ELF-1 (cell line): ENCODE data around the gene MEGF11.
"Not testable (repeated sequence)": the region's sequence is repeated elsewhere in the genome, so short reads cannot be mapped to it uniquely, and the experiment has no call there.

Source experiments
- DNase-seq: peaks from one replicate; pipeline ENCODE4 v3.0.0-alpha.2; 2016; ENCODE audit warnings: low read depth, low spot score

The MEGF11 gene

DNA sequence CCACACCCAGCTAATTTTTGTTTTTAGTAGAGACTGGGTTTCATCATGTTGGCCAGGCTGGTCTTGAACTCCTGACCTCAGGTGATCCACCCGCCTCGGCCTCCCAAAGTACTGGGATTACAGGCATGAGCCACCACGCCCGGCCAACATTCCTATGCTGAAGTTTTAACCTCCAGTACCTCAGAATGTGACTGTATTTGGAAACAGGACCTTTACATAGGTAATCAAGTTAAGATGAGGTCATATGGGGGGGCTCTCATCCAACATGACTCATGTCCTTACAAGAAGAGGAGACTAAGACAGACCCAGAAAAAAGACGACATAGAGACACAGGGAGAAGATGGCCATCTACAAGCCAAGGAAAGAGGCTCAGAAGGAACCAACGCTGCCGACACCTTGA lies 277.4 kb downstream of the MEGF11 start:
- DNase-seq = not testable (repeated sequence)

DNA sequence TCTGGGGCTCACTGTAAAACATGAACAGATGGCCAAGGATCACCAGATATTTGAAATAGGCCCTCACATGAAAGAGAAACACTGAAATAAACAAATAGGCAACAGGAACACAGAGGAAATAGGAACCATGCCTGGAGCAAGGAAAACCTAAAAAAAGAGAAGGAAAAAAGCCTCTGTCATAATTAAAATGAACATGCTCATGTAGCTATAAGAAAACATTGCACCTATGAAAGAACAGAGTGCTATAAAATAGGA lies 281.9 kb downstream of the MEGF11 start:
- DNase-seq = no peak

DNA sequence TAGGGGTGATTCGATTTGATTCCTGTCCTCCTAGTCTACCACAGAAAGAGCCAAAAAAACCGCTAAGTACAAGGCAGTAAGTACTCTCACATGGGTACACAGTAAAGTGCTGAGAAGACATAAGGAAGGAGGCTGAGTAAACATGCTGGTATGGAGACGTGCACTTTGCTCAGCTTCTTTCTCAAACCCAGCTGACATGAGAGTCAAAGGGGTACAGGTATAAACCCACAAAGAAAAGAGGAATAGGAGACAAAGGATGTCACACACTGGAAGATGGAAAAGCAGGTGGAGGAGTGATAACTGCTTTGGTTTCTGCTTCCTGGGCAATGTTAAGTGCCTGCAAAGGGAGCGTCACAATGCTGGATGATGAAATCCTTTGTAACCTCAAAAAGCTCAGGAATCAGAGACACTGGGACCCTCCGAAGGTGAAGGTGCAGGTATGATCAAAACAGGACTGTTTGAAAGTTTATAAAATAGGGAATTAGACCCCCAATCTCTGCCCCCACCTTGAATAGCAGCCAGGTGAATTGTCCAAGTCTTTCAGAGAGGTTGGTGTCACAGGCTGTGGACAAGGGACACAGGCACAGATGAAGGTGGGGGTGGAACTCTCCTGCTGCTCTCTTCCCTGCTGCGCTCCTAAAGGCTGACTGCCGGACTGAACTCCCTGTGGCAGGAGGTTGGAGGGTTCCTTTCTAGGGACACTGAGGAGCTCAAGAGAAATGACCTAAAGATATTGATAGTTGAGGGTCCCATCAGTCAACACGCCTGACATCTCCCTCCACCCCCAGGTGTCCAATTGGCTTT lies 282.4 kb downstream of the MEGF11 start:
- no peak for DNase-seq

DNA sequence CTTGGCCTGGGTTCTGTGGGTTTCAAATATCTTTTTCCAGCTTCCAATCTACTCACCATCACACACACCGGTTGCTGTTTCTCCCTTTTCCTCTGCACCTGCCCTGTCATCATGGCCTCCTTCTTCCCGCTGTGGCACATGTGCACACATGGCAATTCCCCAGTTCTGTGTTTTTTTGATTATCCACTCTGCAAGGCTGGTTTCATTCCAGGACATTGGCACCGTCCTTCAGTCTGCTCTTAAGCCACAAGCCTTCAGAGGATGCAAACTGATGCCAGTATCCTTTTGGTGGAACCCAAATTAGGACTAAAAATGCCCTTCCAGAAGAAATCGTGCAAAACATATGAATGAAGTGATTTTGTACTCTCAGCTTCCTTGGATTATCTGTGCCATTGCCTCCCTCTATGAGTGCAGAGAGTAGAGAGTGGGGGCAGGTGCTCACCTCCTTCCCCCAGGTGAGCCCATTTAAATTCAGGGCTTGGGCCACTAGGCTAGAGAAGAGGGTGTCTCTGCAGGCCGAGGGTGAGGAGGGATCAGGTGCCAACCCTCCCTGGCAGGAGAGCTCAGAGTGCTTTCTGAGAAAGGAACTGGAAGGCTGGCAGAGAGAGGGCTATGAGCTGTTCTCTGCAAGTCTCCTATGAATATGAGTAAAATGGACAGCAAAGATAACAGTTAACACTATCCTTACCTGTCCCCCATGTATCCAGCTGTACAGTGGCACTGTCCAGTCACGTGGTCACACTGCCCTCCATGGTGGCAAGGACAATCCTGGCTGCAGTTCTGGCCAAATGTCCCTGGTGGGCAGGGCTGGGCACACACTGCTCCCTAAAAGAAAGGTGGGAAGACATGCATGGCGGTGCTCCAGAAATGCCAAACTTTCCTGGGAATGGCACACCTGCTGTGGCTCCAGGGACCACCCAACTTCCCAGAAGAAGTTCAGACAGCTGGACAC lies 283.4 kb downstream of the MEGF11 start:
- DNase-seq = no peak

DNA sequence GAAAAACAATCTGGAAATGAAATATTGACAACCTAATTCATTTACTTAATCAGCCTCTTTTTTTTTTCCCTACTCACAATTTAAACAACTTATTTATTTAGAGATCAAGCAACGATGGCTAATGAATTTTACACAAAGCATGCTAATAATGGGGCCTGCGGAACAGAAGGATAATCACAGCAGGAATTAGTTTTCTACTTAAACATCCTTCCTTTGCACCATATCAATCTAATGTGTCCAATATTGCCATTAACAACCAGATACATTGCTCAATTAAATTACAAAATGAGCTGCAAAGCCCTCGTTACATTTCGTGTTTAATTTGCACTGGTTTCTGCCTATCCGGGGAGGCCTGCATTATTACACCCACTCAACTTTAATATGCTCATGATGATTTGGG lies 285.0 kb downstream of the MEGF11 start:
- no peak for DNase-seq

DNA sequence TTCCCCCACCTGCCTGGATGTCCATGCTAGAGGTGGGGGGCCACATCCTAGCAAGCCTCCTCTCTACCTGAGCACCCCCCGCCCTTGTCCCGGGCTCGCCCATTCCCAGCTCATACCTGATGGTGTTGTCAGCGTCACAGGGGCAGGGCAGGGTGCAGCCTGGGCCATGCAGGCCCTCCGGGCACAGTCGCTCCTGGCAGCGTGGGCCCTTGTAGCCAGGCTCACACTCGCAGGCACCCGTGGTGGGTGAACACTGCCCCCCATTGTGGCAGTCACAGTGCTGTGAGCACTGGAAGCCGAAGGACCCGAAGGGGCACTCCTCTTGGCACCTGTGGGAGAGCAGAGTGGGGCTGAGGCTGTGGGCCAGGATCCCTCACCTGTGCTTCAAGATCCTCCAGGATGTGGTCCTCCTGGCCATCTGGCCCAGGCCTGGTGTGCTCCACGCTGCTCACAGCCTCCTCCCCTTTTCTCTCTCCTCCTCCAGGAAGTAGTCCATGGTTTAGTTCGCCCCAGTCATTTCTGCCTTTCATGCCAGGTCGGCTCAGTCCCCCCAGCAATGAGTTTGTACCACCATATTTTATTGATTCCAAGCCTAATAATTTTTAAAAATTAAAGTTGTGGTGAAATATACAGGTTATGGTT lies 288.6 kb downstream of the MEGF11 start:
- DNase-seq = no peak

DNA sequence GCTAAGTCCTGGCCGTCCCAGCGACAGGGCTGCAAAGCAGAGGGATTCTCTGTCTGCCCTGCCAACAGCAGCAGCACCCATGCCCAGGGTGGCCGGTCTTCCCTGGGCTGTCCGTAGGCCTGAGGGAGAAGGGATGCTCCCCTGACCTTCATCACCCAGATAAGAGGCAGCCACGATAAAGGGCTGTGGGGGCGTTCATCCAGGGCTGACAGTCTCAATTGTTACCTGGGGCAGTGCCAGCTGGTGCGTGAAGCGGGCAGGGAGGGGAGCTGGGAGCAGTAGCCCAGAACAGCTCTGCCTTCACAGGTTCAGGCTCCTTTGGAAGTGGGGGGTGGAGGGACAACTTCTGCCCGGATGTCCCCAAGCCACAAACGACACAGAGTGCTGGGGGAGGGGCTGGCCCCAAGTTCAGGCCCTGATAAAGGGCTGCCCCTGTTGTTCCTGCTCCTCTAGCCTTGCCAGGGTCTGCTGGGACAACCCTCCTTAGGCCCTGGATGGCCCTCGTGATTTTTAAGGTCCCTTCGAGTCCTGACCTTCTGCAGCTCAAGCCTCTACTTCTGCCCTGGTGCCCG lies 289.6 kb downstream of the MEGF11 start:
- no peak for DNase-seq

DNA sequence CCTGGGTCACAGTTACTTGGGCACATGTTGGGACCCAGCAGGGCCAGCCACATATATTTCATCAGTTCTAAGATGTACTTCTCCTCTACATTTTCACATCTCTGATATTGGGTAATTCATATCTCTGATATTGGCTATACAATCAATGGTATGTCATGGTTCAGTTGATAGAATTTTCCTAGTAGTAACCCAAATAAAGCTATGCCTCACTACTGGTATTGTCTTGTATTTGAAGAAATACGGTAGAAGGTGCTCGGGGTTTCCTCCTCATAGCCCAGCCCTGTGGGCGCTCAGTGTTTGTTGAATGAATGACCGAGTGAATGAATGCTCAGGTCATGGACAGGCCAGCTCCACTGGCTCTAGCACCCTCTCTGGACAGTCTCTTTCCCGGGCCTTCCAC lies 290.2 kb downstream of the MEGF11 start:
- no peak for DNase-seq

DNA sequence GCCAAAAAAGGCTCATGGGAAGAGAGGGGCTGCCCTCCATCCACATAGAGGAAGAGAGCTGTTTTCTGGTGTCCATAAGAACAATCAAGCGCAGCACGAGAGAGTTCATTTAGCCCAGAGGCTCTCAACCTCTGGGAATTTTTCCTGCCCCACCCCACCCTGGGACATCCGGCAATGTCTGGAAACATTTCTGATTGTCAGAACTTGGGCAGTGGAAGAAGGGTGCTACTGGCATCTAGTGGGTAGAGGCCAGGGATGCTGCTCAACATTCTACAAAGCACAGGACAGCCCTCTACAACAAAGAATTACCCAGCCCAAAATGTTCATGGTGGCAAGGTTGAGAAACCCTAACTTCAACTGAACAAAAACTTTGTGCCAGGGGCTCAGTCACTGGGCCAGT lies 291.4 kb downstream of the MEGF11 start:
- DNase-seq = no peak

DNA sequence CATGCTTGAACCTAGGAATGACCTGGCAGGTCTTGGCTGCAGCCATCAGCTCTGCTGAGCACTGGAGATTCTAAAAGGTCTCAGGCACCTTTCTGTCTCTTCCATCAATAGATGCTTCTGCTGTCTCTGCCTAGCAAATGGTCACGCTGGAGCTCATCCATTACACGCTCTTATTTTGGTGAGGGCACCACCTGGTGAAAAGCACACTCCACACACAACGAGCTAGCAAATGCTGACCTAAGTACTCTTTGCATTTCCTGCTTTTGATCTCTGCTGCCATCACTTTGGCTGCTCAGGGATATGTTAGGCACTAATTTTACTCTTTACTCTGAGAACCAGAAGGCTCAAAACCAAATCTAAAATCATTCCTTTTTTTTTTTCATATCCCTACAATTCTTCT lies 293.0 kb downstream of the MEGF11 start:
- no peak for DNase-seq

DNA sequence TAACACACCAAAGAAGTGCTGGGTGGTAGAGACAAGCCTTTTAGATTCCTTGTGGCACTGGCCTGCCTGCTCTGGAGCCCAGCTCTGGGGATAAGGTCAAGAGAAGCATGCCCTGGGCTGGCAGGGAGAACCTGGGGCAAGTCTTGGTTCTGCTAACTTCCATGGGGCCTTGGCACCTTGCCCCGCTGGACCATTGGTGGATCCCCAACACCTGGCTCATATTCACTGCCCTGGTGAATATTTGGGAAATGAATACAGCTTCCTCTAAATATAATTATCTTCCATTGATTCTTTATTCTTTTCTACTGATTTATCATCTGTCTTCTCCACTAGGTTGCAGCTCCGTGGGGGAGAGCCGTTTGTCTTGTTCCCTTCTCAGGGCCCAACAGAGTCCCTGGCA lies 294.7 kb downstream of the MEGF11 start:
- DNase-seq = no peak

DNA sequence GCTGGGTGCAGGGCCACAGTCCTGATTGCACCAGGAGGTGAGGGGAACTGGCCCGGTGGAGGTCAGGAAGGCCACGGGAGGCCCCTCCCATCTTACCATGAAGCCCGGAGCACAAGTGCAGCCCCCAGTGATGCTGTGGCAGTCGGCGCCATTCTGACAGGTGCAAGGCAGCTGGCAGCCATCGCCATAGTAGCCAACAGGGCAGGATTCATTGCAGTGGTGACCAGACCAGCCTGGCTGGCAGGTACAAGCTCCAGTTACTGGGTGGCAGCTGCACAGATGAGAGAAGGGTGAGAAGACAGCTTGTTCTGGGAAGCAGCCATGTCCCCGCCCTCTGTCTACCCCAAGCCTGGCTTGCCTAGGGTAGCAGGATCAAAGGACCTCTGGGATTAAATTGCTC lies 296.1 kb downstream of the MEGF11 start:
- no peak for DNase-seq

DNA sequence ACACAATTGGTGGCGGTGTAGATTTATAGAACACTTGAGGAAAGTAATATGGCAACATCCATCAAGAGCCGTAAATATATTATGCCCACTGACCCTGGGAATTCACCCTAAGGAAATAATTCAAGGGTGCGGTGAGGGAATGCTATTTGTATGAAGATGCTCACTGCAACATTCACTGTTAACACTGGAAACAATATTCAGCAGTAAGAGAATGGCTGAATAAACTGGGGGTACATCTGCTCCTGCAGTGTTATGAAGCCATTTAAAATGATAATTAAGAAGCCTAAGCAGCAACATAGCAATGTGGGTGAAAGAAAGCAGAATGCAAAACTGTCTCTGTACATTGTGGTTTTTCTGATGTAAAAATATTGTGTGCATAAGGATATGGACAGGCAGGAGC lies 296.7 kb downstream of the MEGF11 start:
- no peak for DNase-seq

DNA sequence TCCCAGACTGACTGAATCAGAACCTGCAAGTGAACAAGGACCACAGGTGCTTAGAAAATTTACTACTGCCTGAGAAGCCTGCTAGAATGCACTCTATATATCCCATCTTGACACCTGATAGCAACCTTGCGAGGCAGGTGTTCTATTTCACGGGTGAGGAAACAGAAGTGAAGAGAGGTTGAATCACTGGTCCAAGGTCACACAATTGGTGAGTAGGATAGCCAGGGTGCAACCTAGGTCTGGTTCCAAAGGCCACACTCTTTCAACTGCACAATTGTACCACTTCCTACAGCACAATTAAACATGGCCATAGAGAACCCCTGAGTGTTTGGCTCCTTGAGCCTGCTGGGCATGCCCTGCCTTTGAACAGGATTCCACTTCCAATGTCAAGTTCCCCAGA lies 297.2 kb downstream of the MEGF11 start:
- DNase-seq = no peak

DNA sequence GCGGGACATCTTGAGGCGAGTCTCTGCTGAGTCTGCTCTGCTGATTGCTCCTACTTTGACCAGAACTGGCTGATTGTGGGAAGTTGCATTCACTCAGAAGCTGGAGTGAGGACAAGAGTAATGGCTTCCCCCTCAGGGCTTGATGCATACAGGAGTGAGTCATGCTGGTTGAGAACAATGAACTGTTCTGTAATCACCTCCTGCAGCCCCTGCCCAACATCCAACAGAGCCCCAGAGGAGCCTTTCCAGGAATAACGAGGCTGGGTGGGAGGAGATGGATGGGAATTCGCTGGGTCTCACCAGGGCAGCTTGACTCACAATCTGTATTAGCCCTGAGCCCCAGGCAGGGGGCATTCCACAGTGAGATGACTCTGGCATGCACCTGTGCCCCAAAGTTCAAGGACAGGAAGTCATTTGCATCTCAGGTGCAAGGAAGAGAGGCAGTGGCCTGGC lies 299.2 kb downstream of the MEGF11 start:
- peak; percentile 96 for DNase-seq

DNA sequence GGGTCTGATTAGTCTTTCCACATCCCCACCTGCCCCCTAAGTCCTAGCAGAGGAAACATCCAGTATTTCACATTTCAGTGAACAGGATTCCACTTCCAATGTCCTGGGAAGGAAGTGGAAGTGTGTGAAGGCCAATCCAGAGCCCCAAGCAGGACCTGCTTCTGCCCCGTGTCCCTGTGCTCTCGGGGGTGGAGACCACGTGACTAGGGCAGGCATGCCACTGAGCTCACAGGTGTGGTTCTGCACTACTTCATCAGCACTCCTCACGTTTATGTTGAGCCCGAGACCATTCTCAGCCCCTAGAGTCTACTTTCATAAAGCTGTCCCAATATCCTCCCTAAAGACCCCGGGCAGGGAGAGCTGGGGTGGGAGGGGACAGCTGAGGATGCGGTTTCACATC lies 299.9 kb downstream of the MEGF11 start:
- DNase-seq = no peak

DNA sequence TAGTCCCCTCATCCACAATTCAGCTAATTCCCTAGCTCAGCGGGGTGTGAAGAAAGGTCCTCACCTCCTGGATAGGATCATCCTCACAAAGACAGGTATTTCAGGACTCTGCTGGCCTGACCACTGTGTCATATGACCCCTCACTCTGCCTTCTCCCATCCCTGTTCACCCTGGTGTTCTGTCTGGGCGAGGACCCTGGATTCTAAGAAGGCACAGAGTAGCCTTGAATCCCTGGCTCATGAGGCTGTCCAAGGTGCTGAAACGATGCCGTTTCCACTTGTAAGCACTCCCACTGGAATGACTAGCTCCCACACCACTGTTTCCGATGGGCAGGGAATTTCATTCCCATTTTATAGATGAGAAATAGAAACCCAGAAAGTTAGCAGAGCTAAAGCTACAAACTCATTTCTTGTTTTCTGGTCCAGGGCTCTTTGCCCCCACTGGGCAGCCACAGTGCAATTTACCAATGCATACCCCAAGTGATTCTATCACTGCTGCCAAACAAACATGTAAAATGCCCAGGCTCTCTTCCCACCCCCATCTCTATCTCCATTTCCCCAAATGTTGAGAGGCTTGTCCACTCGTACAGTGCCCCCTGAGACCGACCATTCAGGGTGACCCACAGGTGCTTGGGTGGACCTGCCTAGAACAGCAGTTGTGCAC lies 301.0 kb downstream of the MEGF11 start:
- DNase-seq = peak; percentile 52

DNA sequence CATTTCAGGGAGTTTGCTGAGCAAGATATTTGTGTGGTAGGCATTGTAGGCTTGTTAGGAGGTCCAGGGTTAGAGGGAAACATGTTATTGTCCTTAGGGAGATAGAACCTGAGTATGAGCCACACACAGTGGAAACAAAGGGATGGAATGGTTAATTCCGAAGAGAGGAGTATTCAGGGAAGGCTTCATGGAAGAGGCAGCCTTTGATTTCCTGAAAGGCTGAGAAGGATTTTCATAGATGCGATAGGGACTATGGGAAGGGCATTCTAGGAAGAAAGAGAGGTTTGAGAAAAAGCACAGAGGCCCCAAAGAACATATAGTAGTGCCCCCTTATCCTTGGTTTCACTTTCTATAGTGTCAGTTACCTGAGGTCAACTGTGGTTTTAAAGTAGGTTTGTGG lies 302.5 kb downstream of the MEGF11 start:
- no peak for DNase-seq

DNA sequence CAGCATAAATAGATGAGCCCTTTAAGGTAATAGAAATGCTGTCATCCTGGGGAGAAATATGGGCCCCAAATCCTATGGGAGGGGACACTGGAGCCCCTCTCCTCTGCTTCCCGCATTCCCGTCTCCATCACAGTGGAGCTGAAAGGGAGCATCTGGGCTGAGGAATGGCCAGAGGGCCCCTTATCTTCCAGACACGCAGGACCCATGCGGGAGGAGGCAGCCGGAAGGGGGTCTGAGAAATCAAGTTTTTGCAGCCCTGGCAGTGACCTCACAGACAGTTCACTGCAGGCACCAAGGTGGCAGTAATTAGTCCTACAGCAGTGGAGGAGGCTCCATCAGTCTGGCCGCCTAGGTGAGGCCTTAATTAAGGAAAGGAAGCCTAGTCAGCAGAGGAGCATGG lies 304.1 kb downstream of the MEGF11 start:
- DNase-seq = no peak

DNA sequence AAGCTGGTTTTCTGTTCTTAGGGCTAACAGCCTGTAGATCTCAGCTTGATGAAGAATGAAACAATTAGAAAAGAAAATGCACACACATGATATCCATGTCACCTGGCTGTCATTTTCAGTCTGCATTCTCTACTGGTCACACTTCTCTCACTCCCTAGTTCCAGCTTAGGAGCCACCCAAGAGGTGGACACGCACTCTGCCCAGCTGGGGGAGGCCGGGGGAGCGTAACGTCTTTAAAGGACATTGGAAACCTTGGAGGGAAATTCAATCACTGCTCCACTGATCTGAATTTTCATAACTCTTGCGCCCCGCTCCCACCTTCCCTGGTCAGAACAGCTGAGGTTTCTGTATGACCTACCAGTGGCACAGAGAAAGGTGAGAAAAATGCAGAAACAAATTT lies 304.5 kb downstream of the MEGF11 start:
- no peak for DNase-seq

DNA sequence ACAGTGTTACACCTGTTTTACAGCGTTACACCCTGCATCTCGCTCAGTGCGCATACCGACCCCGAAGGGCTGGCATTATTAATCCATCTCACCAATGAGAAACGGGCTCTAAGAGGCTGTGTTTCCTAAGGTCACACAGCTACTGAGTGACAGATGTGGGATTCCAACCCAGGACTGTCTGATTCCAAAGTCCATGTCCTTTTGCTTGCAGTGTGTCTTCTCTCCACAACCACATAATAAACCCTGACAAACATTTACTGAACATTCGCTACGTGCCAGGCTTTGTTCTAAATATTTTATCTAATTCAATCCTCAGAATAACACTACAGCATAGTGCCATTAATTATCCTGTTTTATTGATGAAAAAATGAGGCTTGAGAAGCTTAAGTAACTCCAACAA lies 305.2 kb downstream of the MEGF11 start:
- no peak for DNase-seq

DNA sequence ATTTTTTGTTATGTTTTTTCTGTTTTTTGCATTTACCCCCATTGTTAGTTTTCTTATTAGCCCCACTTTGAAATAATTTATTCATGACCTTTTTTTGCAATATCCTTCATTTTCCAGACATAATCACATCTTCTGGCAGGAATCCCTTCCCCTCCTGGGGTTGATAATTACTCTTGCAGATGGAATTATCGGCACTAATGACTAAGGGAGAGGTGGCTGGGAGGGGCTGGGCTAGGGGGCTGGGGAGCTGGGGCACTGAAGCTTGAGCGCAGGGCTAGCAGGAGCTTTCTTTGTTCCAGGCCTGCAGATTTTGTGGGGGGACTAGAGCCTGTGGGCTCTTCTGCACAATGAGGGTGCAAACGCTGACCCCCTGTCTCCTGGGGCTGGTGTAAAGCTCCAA lies 306.5 kb downstream of the MEGF11 start:
- DNase-seq = no peak
